CD8-positive, alpha-beta memory T cell (primary cell): ENCODE measurements around the gene CAPN12. TPM values are rescaled to one million over a fixed set of nuclear protein-coding genes. Genes with fewer than 3 reads are reported as not detected.
"Not testable (repeated sequence)": the region's sequence is repeated elsewhere in the genome, so short reads cannot be mapped to it uniquely, and the experiment has no call there.

Experiments used
- CTCF ChIA-PET: fragments of 350-600 bp; sonication (Branson Sonifier 250); formaldehyde crosslinking; loops from one replicate; lab custom pipeline; 2021; ENCODE audit warnings: antibody characterized with exemption; lab: Charles Lee
- POLR2A ChIA-PET: fragments of 350-600 bp; sonication (Branson Sonifier 250); formaldehyde crosslinking; loops from one replicate; lab custom pipeline; 2021; ENCODE audit warnings: antibody characterized with exemption; lab: Charles Lee
- DNase-seq, 5 donors: peaks; one replicate each; pipeline versions ENCODE4 v3.0.0 to v3.0.0-alpha.2; 2020 to 2022; ENCODE audit warnings: mixed read lengths in 1 of 5
- H3K27ac ChIP-seq: one replicate; pipeline ENCODE4 v1.7.0; 2013; ENCODE audit warnings: low read depth, mild to moderate bottlenecking, low read length, moderate library complexity
- H3K27me3 ChIP-seq: 2 replicates; pipeline ENCODE4 v1.7.0; 2013; ENCODE audit warnings: low read length, mild to moderate bottlenecking; ENCODE audit not compliant: insufficient read depth, poor library complexity, severe bottlenecking
- H3K36me3 ChIP-seq: 2 replicates; pipeline ENCODE4 v1.7.0; 2013; ENCODE audit warnings: mild to moderate bottlenecking, low read length, moderate library complexity; ENCODE audit not compliant: insufficient read depth
- H3K4me1 ChIP-seq: 2 replicates; pipeline ENCODE4 v1.7.0; 2013; ENCODE audit warnings: mild to moderate bottlenecking, low read length, moderate library complexity; ENCODE audit not compliant: insufficient read depth
- H3K4me3 ChIP-seq: 2 replicates; pipeline ENCODE4 v1.7.0; 2013; ENCODE audit warnings: mild to moderate bottlenecking, low read length
- H3K9me3 ChIP-seq: 2 replicates; pipeline ENCODE4 v1.7.0; 2013; ENCODE audit warnings: mild to moderate bottlenecking, low read length
- H3K27ac Mint-ChIP-seq, 8 donors: one replicate each; pipeline ENCODE4 v1.8.0; 2020 to 2021; ENCODE audit warnings: mixed read lengths in 8 of 8, mild to moderate bottlenecking in 6 of 8, inconsistent platforms in 3 of 8, moderate library complexity in 3 of 8
- H3K27me3 Mint-ChIP-seq, 2 donors: one replicate each; pipeline ENCODE4 v1.8.0; 2020 to 2021; ENCODE audit warnings: mixed read lengths in 2 of 2, mild to moderate bottlenecking in 1 of 2, moderate library complexity in 1 of 2
- H3K36me3 Mint-ChIP-seq, 3 donors: one replicate each; pipeline ENCODE4 v1.8.0; 2020 to 2021; ENCODE audit warnings: mixed read lengths in 3 of 3, inconsistent platforms in 1 of 3, mild to moderate bottlenecking in 1 of 3
- H3K4me1 Mint-ChIP-seq, 3 donors: one replicate each; pipeline ENCODE4 v1.8.0; 2020 to 2021; ENCODE audit warnings: mixed read lengths in 3 of 3, inconsistent platforms in 1 of 3, mild to moderate bottlenecking in 1 of 3
- H3K4me3 Mint-ChIP-seq, 7 donors: one replicate each; pipeline ENCODE4 v1.8.0; 2020 to 2021; ENCODE audit warnings: mixed read lengths in 7 of 7, mild to moderate bottlenecking in 6 of 7, moderate library complexity in 4 of 7, inconsistent platforms in 2 of 7
- H3K9me3 Mint-ChIP-seq, 5 donors: one replicate each; pipeline ENCODE4 v1.8.0; 2020 to 2022; ENCODE audit warnings: mixed read lengths in 5 of 5, mild to moderate bottlenecking in 3 of 5, moderate library complexity in 2 of 5, inconsistent platforms in 1 of 5
- polyA plus RNA-seq: library from polyadenylated mRNA; unstranded; fragments of 300-500 nt; fragmentation: Illumina TruSeq; gene quantifications from one replicate; pipeline ENCODE4 v1.2.3, GENCODE V29; 2021
- total RNA-seq, 2 experiments: library from RNA; stranded (reverse); gene quantifications; one replicate each; pipeline ENCODE4 v1.2.3, GENCODE V29; 2021

Gene CAPN12
- total and polyA plus RNA-seq, 3 experiments from 2014 or later = 5.2 to 19.5 (median 5.3) TPM

DNA sequence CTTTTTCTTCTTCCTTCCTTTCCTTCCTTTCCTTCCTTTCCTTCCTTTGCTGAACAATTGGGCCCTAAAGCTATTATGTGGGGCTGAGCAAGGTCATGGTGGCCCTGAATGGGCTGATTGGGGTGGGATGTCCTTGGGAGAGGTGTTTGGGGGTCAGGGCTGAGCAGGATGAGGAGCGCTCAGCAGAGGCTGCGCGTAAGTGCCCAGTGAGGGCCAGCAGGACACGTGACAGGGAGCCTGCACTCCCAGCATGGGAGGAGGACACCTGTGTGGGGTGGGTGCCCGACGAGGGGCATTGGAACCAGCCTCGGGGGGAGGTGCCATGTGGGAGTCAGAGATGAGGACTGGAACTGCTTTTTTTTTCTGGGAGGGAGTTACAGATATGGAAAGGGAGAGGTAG lies 34.5 kb upstream of the CAPN12 start:
- ChIA-PET POLR2A (no interaction called here), CTCF (no interaction called here)
- Histone ChIP-seq H3K36me3 (no peaks in the 10 kb centered on the region), H3K4me3 (no peak overlapping the region), H3K4me1 (no peaks in the 10 kb centered on the region), H3K27ac (no peak overlapping the region), H3K27me3 (no peaks in the 10 kb centered on the region), H3K9me3 (no peaks in the 10 kb centered on the region)
- Mint-ChIP-seq H3K36me3 (no peaks in the 10 kb centered on the region), H3K9me3 (no peaks in the 10 kb centered on the region), H3K27ac (no peak overlapping the region), H3K27me3 (peaks cover 3 to 4% of the 10 kb centered on the region in 2 donors), H3K4me3 (no peak overlapping the region), H3K4me1 (no peaks in the 10 kb centered on the region)
- no peak for DNase-seq

DNA sequence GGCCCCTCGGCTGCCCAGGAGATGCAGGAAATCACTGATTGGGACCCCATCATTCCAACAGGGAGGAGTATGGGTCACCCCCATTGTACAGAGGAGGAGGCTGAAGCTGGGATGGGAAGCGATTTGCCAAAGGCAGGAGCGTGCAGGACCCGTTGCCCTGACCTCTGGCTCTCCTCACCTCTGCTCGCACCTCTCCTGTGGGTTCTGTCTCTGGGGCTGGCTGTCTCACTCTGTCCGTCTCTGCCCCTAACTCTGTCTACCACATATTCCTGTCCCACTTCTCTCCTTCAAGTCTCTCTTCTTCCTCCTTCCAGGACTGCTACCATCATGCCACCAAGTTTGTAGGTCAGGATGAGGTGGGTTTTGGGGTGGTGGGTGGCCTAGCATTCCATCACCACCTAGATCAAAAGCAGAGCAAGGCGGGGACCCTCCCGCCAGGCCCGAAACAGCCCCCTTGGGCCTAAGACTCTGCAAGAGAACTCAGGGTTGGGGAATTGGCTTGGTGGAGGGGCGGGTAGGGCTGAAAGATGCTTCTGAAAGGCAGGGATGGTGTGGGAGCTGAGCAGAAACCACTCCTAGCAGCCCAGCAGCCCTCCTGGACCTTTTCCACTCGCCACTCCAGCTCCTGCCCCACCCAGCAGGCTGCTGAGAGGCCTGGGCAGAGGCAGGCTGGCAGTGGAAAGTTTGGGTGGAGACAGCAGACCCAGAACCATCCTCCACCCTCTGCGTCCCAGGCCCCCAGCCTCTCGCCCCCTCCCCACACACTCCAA lies 30.1 kb upstream of the CAPN12 start:
- Mint-ChIP-seq H3K4me3 (peak overlapping the region in 1 of 7 donors; percentile 50), H3K4me1 (peaks cover 3 to 5% (median 4%) of the 10 kb centered on the region in 3 donors), H3K36me3 (no peaks in the 10 kb centered on the region), H3K9me3 (no peaks in the 10 kb centered on the region), H3K27me3 (no peaks in the 10 kb centered on the region), H3K27ac (peak overlapping the region in 1 of 8 donors; percentile 15)
- Histone ChIP-seq H3K9me3 (no peaks in the 10 kb centered on the region), H3K27me3 (no peaks in the 10 kb centered on the region), H3K36me3 (no peaks in the 10 kb centered on the region), H3K4me3 (no peak overlapping the region), H3K27ac (no peak overlapping the region), H3K4me1 (peaks cover 3% of the 10 kb centered on the region)
- CTCF ChIA-PET = no interaction called here
- POLR2A ChIA-PET = no interaction called here
- DNase-seq = no peak

DNA sequence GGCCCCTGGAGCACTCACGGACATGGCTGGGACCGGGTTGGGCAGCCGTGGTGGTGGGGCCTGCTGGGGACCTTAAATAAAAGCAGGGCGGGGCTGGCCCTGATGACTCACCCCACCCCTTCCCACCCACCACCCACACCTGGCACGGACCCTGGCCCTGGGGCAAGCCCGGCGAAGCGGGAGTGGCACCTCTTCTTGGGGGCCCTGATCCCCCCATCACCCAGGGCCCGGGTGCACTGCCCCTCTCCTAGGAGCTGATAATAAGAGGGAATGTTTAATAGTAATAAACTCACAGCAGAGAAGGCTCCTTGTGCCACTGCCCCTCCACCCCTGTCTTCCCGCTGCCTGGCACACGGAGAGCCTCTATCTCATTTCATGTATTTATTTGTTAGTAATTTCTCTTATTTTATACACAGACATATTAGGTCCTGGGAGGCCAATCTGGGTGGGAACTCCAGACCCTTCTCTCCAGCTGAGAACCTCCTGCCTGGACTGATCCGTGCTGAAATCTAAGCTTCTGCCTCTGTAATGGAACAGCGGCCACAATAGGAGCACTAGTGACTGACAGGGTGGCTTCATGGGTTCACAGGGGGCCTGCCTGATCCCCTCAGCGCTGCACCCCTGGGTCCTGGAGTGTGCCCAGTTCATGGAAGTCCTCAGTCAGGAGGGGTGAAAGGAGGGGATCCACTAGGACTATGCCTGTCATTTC lies 29.3 kb upstream of the CAPN12 start, which contains the start of gene LGALS7:
Gene LGALS7 (minus strand): TSS at position 49 of the 709 bp plus-strand sequence. CDS start 25 bp downstream, at position 24.
- POLR2A ChIA-PET = no interaction called here
- no peak for DNase-seq
- CTCF ChIA-PET = no interaction called here
- no peaks in the 10 kb centered on the region for H3K9me3 Mint-ChIP-seq
- no peaks in the 10 kb centered on the region for H3K27me3 Mint-ChIP-seq
- peak within 1 kb of the TSS in 2 of 8 donors; percentile 15 to 83 for H3K27ac Mint-ChIP-seq
- H3K4me1 ChIP-seq = peaks cover 6% of the 10 kb centered on the region
- no peaks in the 10 kb centered on the region for H3K27me3 ChIP-seq
- H3K36me3 Mint-ChIP-seq = no peaks in the 10 kb centered on the region
- H3K4me3 ChIP-seq = no peak within 1 kb of the TSS
- H3K9me3 ChIP-seq = no peaks in the 10 kb centered on the region
- H3K4me1 Mint-ChIP-seq = peaks cover 6 to 10% (median 7%) of the 10 kb centered on the region in 3 donors
- H3K27ac ChIP-seq = no peak within 1 kb of the TSS
- no peaks in the 10 kb centered on the region for H3K36me3 ChIP-seq
- H3K4me3 Mint-ChIP-seq = peak within 1 kb of the TSS in 1 of 7 donors; percentile 50

DNA sequence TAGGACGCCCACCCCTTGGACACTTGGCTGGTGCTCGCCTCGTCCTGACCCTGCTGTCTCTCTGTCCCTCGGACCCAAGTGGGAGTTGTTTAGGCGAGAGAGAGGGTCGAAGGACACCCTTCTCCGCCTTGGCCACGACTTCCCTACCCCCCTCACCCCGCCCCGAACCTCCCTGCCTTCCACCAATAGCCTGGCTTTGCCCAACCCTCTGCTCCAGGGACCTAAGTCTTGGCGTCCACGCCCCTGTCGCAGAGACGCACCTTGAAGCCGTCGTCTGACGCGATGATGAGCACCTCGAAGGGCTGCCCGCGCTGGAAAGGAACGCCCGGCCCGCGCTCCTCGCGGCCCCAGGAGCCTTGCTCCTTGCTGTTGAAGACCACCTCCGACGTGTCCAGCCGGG lies 27.3 kb upstream of the CAPN12 start:
- H3K4me1 Mint-ChIP-seq, H3K27ac ChIP-seq, H3K27me3 ChIP-seq, POLR2A ChIA-PET, H3K27ac Mint-ChIP-seq, H3K27me3 Mint-ChIP-seq, H3K36me3 Mint-ChIP-seq, H3K4me1 ChIP-seq, H3K9me3 ChIP-seq, CTCF ChIA-PET, DNase-seq, H3K4me3 Mint-ChIP-seq, H3K9me3 Mint-ChIP-seq, H3K36me3 ChIP-seq, H3K4me3 ChIP-seq: not testable (repeated sequence)

DNA sequence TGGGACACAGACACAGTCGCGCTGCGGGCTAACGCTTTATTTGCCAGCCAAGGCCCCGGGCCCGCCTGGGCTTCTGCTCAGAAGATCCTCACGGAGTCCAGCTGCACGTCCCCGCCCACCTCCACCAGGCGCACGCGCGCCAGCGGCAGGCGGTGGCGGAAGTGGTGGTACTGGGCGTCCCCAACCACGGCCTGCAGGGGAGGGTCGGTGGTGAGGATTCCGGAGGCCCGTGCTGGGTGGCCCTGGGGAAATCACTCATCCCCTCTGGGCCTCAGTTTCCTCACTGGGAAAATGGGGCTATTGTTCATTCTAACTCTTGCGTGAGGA lies 26.6 kb upstream of the CAPN12 start:
- H3K27me3 ChIP-seq, H3K9me3 ChIP-seq, H3K27ac Mint-ChIP-seq, POLR2A ChIA-PET, H3K36me3 ChIP-seq, H3K4me3 ChIP-seq, H3K4me1 Mint-ChIP-seq, H3K36me3 Mint-ChIP-seq, H3K4me3 Mint-ChIP-seq, CTCF ChIA-PET, H3K27me3 Mint-ChIP-seq, H3K4me1 ChIP-seq, H3K9me3 Mint-ChIP-seq, H3K27ac ChIP-seq: not testable (repeated sequence)
- DNase-seq = peak in 1 of 5 donors; percentile 8

DNA sequence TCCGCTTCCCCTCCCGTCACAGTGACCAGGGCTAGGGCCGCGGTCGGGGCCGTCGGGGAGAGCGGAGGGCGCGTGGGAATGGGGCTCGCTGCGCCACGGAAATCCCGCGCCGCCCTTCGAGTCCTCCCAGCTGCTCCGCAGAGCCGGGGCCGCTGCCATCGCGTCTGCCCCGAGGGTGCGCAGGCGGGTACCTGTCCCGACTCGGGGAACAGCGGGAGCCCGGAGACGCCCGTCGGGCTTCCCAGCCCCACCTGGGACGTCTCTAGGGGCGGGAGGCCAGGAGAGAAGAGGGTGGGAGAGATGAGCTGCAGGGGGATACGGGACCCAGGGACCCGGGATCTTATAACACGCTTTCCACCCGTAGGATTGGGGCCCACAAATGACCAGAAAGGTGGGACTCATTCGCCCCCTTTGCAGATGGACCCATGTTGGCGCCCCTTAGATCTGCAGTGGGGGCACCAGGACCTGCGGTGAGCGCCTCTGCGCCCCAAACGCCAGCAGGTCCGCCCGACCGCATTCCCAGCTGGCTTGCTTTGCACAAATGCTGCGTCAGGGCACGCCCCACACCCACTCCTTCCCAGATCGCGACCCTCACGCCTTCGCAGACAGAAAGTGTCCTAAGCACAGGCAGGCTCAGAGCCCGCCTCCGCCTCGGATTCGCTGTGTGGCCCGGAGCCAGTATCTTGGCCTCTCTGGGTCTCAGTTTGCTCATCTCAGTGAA lies 26.1 kb upstream of the CAPN12 start:
- H3K4me3 ChIP-seq, DNase-seq, H3K27me3 ChIP-seq, H3K4me1 ChIP-seq, H3K9me3 Mint-ChIP-seq, H3K36me3 ChIP-seq, H3K9me3 ChIP-seq, H3K27me3 Mint-ChIP-seq, H3K27ac ChIP-seq, H3K36me3 Mint-ChIP-seq, H3K4me1 Mint-ChIP-seq: not testable (repeated sequence)
- ChIA-PET POLR2A (interaction anchor here (1.2 to 1.6 kb wide), 4 partner anchors 36 to 160 kb away, joined by 6 to 17 read pairs (median 7); partner anchors contain the start of genes ECH1, MRPS12 and SARS2), CTCF (interaction anchor here (0.7 to 1.7 kb wide), 22 partner anchors 9 to 163 kb away, joined by 3 to 14 read pairs (median 4); partner anchors contain the start of genes CAPN12, ECH1, LGALS7B and MRPS12)
- Mint-ChIP-seq H3K27ac (peak overlapping the region in 2 of 8 donors; percentile 88 to 93), H3K4me3 (peak overlapping the region in 2 of 7 donors; percentile 59 to 66)

DNA sequence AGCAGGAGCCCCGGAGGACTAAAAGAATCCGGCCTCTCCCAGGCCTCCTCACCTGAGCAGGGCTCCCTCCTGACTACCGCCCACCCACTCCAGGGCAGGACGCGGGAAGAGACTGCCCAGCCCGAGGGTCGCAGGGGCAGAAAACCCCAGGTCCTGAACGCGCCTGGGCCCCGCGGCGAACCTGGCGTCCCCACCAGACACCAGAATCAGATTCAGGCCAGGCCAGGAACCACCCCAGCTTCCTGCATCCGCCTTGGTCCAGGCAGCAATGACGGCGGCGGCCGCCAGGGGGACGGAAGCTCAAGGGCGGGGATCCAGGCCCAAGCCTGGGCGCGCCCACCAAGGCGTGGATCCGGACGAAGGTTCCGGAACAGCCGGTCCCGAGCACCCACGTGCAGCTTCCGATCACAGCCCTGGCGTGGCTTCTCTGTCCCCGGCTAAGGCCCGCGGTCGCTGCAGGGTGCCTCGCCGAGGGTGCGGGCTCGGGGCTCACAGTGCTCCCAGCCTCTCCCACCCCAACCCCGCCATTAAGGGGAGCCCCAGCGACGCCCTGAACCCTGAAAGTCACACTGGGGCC lies 25.4 kb upstream of the CAPN12 start:
- Mint-ChIP-seq H3K4me1 (peaks cover 6 to 10% (median 7%) of the 10 kb centered on the region in 3 donors), H3K9me3 (no peaks in the 10 kb centered on the region), H3K36me3 (no peaks in the 10 kb centered on the region), H3K27ac (peak overlapping the region; percentile 63 to 94 (median 88)), H3K27me3 (no peaks in the 10 kb centered on the region), H3K4me3 (peak overlapping the region; percentile 53 to 66 (median 60))
- CTCF ChIA-PET = interaction anchor here (0.7 to 1.7 kb wide), 29 partner anchors 8 to 367 kb away, joined by 3 to 14 read pairs (median 4); partner anchors contain the start of genes CAPN12, ECH1, FAM98C and HNRNPL
- DNase-seq = peak; percentile 86 to 93 (median 91)
- H3K36me3 ChIP-seq = no peaks in the 10 kb centered on the region
- H3K27me3 ChIP-seq = no peaks in the 10 kb centered on the region
- H3K9me3 ChIP-seq = no peaks in the 10 kb centered on the region
- H3K4me3 ChIP-seq = no peak overlapping the region
- H3K27ac ChIP-seq = no peak overlapping the region
- H3K4me1 ChIP-seq = peaks cover 6% of the 10 kb centered on the region
- POLR2A ChIA-PET = interaction anchor here (1.0 to 1.6 kb wide), 6 partner anchors 35 to 161 kb away, joined by 5 to 17 read pairs (median 6); partner anchors contain the start of genes ECH1, MRPS12 and SARS2
